H1 (cell line): ENCODE measurements around the gene PPP2R3A. TPM values are rescaled to one million over a fixed set of nuclear protein-coding genes. Genes with fewer than 3 reads are reported as not detected.

Experiments
- polyA plus RNA-seq, 7 experiments: library from polyadenylated mRNA; depleted of rRNA in 3 of 7; stranded (reverse) in 5 of 7; unstranded in 2 of 7; fragments of >200 nt in 5 of 7; fragments of 200-250 nt in 2 of 7; gene quantifications; 1 replicate in 5 of 7; 2 replicates in 1 of 7; 4 replicates in 1 of 7; pipeline versions ENCODE4 v1.2.1 to v1.2.3, GENCODE V29; 2011 to 2013; ENCODE audit warnings: missing spikeins in 2 of 7, mixed read lengths in 2 of 7
- small RNA-seq: library from polyadenylated mRNA; stranded (forward); fragments of <200 nt; extraction: miRNeasy Mini kit (QIAGEN cat#:217004); gene quantifications from one replicate; pipeline ENCODE3, GENCODE V24; 2013; ENCODE audit not compliant: insufficient read depth
- total RNA-seq: library from RNA; stranded (reverse); fragmentation: NEBNext Ultra II Directional; extraction: Animal tissue kit (Norgen Biotek cat#: 25700); gene quantifications from 2 replicates; pipeline ENCODE4 v1.2.1, GENCODE V29; 2021

The PPP2R3A gene
- total and polyA plus RNA-seq, 2 of the 8 experiments (the other 6 are each of a cell fraction or from before 2014, with no cell fraction given), result 4.1 to 15.2 TPM

Small RNA genes lying within 50 kb of the gene (small RNA-seq; reads per million reads assigned to genes)
- not detected for gene AC092989.1

Other genes with a start within 250 kb of the PPP2R3A start
- 40.6 and 41.8 TPM in 2 replicates for gene MSL2, start 230.6 kb downstream of the PPP2R3A start, total RNA-seq
- 8.8 and 9.1 TPM in 2 replicates for gene MSL2, start 230.6 kb downstream of the PPP2R3A start, polyA plus RNA-seq (2011; rRNA removed)